Panc1 (cell line): ENCODE data around the gene FARP2. TPM values are rescaled to one million over a fixed set of nuclear protein-coding genes. Genes with fewer than 3 reads are reported as not detected.

Source experiments
- ATAC-seq: fragments of 200-7000 bp; cut with Tn5 transposase; 2 replicates; pipeline ENCODE4 v1.9.1; 2020; ENCODE audit warnings: mild to moderate bottlenecking, moderate library complexity
- BruUV-seq: library from RNA; stranded (reverse); fragments of 400-500 nt; replicated peaks from 2 replicates; lab custom pipeline; 2021; lab: Mats Ljungman, UMichigan
- CTCF ChIA-PET: fragments of 300-600 bp; sonication (Branson Sonifier 250); formaldehyde crosslinking; loops from one replicate; lab custom pipeline; 2022; ENCODE audit warnings: antibody characterized with exemption; lab: Charles Lee
- POLR2A ChIA-PET: fragments of 300-600 bp; sonication (Branson Sonifier 250); formaldehyde crosslinking; loops from one replicate; lab custom pipeline; 2022; ENCODE audit warnings: antibody characterized with exemption; lab: Charles Lee
- DNase-seq: peaks from one replicate; pipeline ENCODE4 v3.0.0-alpha.2; 2010; ENCODE audit warnings: low read depth, low spot score
- H3K27ac ChIP-seq: 2 replicates; pipeline ENCODE4 v1.5.1; 2011; ENCODE audit warnings: mild to moderate bottlenecking, low read length, inconsistent platforms
- H3K27me3 ChIP-seq: fragments of 200-500 bp; sonication (Bioruptor generic); 2 replicates; pipeline ENCODE4 v1.6.0; 2014; ENCODE audit warnings: low read length, inconsistent platforms; ENCODE audit not compliant: control insufficient read depth, insufficient read depth
- H3K36me3 ChIP-seq: fragments of 200-500 bp; sonication (Bioruptor generic); 2 replicates; pipeline ENCODE4 v1.5.1; 2014; ENCODE audit warnings: inconsistent platforms, mild to moderate bottlenecking, low read length, moderate library complexity; ENCODE audit not compliant: control insufficient read depth, insufficient read depth
- H3K4me1 ChIP-seq: 2 replicates; pipeline ENCODE4 v1.5.1; 2011; ENCODE audit warnings: inconsistent platforms, mild to moderate bottlenecking, low read length, moderate library complexity; ENCODE audit not compliant: control insufficient read depth, insufficient read depth
- H3K4me3 ChIP-seq, 2 experiments: 2 replicates each; pipeline ENCODE4 v1.5.1; 2011 to 2012; ENCODE audit warnings: low read depth in 2 of 2, low read length in 2 of 2, mild to moderate bottlenecking in 2 of 2, inconsistent platforms in 1 of 2, moderate library complexity in 1 of 2
- H3K9me3 ChIP-seq: fragments of 200-500 bp; sonication (Bioruptor generic); 2 replicates; pipeline ENCODE4 v1.5.1; 2014; ENCODE audit warnings: low read depth, mild to moderate bottlenecking, inconsistent platforms, low read length, moderate library complexity; ENCODE audit not compliant: control insufficient read depth, insufficient read depth
- CTCF ChIP-seq: fragments of 450-650 bp; IDR thresholded peaks from 2 replicates; pipeline ENCODE4 v1.5.1; 2017; ENCODE audit warnings: mild to moderate bottlenecking
- POLR2AphosphoS5 ChIP-seq: IDR thresholded peaks from 2 replicates; pipeline ENCODE4 v1.6.1; 2012; ENCODE audit warnings: mild to moderate bottlenecking, low read depth, low read length, moderate library complexity
- REST ChIP-seq, 2 experiments: IDR thresholded peaks; 2 replicates each; pipeline ENCODE4 v1.6.1; 2011 to 2012; ENCODE audit warnings: low read depth in 2 of 2, control low read depth in 1 of 2, low read length in 1 of 2, mild to moderate bottlenecking in 1 of 2, moderate library complexity in 1 of 2; ENCODE audit not compliant: insufficient read depth in 1 of 2
- SIN3A ChIP-seq: IDR thresholded peaks from 2 replicates; pipeline ENCODE4 v1.6.1; 2012; ENCODE audit warnings: low read depth, mild to moderate bottlenecking, low read length, moderate library complexity, borderline replicate concordance; ENCODE audit not compliant: insufficient read depth
- TCF7L2 ChIP-seq: IDR thresholded peaks from 2 replicates; pipeline ENCODE4 v1.6.1; 2011; ENCODE audit warnings: mild to moderate bottlenecking, low read depth, low read length, inconsistent platforms
- in situ Hi-C: cut with HindIII; loops from 2 replicates; pipeline ENCODE4 v1.10.0; 2016; ENCODE audit warnings: low sequenced_read_pairs, low pct_unique_long_range_greater_than_20kb
- intact Hi-C: fragments of 100-400 bp; cut with micrococcal nuclease; formaldehyde crosslinking; loops from one replicate; pipeline ENCODE4 v1.10.0; 2022; ENCODE audit not compliant: unreplicated experiment
- total RNA-seq: library from RNA; stranded (reverse); gene quantifications from one replicate; pipeline ENCODE4 v1.2.1, GENCODE V29; 2021; ENCODE audit not compliant: unreplicated experiment

FARP2 gene
- total RNA-seq, 1 experiment from 2014 or later: 80.3 TPM

GRCh38 chr2:241532168-241532567 is 176.1 kb downstream of the FARP2 start:
- TF ChIP-seq CTCF (no peak), POLR2AphosphoS5 (no peak), TCF7L2 (no peak), REST (IDR thresholded peaks at IDR 0.05; ENCODE audit: insufficient read depth in 1 of 2, low read depth in 2 of 2, low read length in 1 of 2) (no peak), SIN3A (no peak)
- intact Hi-C loops: no loop called here
- ChIA-PET POLR2A (interaction anchor here (0.6 kb wide), 1 partner anchor 9 kb away, joined by 5 read pairs; no protein-coding TSS in a partner anchor), CTCF (no interaction called here)
- no peak for ATAC-seq
- Histone ChIP-seq H3K9me3 (no peaks in the 10 kb centered on the region), H3K27ac (no peak overlapping the region), H3K4me1 (no peaks in the 10 kb centered on the region), H3K27me3 (no peaks in the 10 kb centered on the region), H3K36me3 (no peaks in the 10 kb centered on the region), H3K4me3 (no peak overlapping the region)
- in situ Hi-C loops: no loop called here
- BruUV-seq: no TSS peak
- DNase-seq: no peak

GRCh38 chr2:241532733-241533601 is 176.9 kb downstream of the FARP2 start:
- Histone ChIP-seq H3K9me3 (no peaks in the 10 kb centered on the region), H3K27ac (no peak overlapping the region), H3K4me1 (no peaks in the 10 kb centered on the region), H3K27me3 (no peaks in the 10 kb centered on the region), H3K36me3 (no peaks in the 10 kb centered on the region), H3K4me3 (no peak overlapping the region)
- no TSS peak for BruUV-seq
- POLR2A ChIA-PET: no interaction called here
- TF ChIP-seq POLR2AphosphoS5 (no peak), SIN3A (no peak), TCF7L2 (no peak), REST (IDR thresholded peaks at IDR 0.05; ENCODE audit: insufficient read depth in 1 of 2, low read depth in 2 of 2, low read length in 1 of 2) (no peak), CTCF (no peak)
- in situ Hi-C loops: no loop called here
- DNase-seq (no peak), ATAC-seq (no peak)
- intact Hi-C loops: no loop called here
- CTCF ChIA-PET: no interaction called here
